ENCODE data around the gene HOXD13.

HOXD13 gene

GRCh38 chr2:176092270-176093144 is at the start of gene HOXD13:
HOXD13 (plus strand) TSS chr2:176092721; CDS start chr2:176092891, 170 bp downstream.
- H3K79me2 ChIP-seq (ENCODE audit: control insufficient read depth, low read length) = no peaks in the 10 kb centered on the region
- TF ChIP-seq EZH2phosphoT487 (IDR thresholded peaks at IDR 0.05; ENCODE audit: borderline replicate concordance, low read length) (no peak), CTCF (IDR thresholded peaks at IDR 0.05; ENCODE audit: low read depth, low read length, poor library complexity, severe bottlenecking) (no peak)
- no peaks in the 10 kb centered on the region for H3K9me3 ChIP-seq (ENCODE audit: control insufficient read depth, insufficient read depth, low read length)
- H3K4me2 ChIP-seq (ENCODE audit: low read length) = no peak within 1 kb of the TSS
- peaks cover 55% of the 10 kb centered on the region for H3K27me3 ChIP-seq (ENCODE audit: control insufficient read depth, low read length)
- no peak within 1 kb of the TSS for H3K27ac ChIP-seq (ENCODE audit: low read depth, low read length)
- H3K9me2 ChIP-seq (replicated peaks; ENCODE audit: control insufficient read depth, low read length) = no peaks in the 10 kb centered on the region
- H3K36me3 ChIP-seq (ENCODE audit: control insufficient read depth, low read length) = no peaks in the 10 kb centered on the region
- peaks cover 11% of the 10 kb centered on the region for H3K4me1 ChIP-seq (ENCODE audit: control insufficient read depth, low read length)
- H3K4me3 ChIP-seq (ENCODE audit: low read length) = no peak within 1 kb of the TSS
- H3F3A ChIP-seq (ENCODE audit: control insufficient read depth, insufficient read depth) = no peaks in the 10 kb centered on the region
- no peaks in the 10 kb centered on the region for H4K20me1 ChIP-seq (ENCODE audit: control insufficient read depth, insufficient read depth, low read depth, low read length)

- Histone ChIP-seq H3K4me1 (ENCODE audit: control insufficient read depth, low read length) (no peaks in the 10 kb centered on the region), H3K27me3 (ENCODE audit: control insufficient read depth, low read length) (no peaks in the 10 kb centered on the region), H3K27ac (ENCODE audit: low read depth, low read length) (no peak overlapping the region), H4K20me1 (ENCODE audit: control insufficient read depth, insufficient read depth, low read depth, low read length) (no peaks in the 10 kb centered on the region), H3F3A (ENCODE audit: control insufficient read depth, insufficient read depth) (no peaks in the 10 kb centered on the region), H3K4me2 (ENCODE audit: low read length) (no peak overlapping the region), H3K9me2 (replicated peaks; ENCODE audit: control insufficient read depth, low read length) (no peaks in the 10 kb centered on the region), H3K9me3 (ENCODE audit: control insufficient read depth, insufficient read depth, low read length) (no peaks in the 10 kb centered on the region), H3K79me2 (ENCODE audit: control insufficient read depth, low read length) (no peaks in the 10 kb centered on the region), H3K36me3 (ENCODE audit: control insufficient read depth, low read length) (no peaks in the 10 kb centered on the region), H3K4me3 (ENCODE audit: low read length) (no peak overlapping the region)
- TF ChIP-seq EZH2phosphoT487 (IDR thresholded peaks at IDR 0.05; ENCODE audit: borderline replicate concordance, low read length) (no peak), CTCF (IDR thresholded peaks at IDR 0.05; ENCODE audit: low read depth, low read length, poor library complexity, severe bottlenecking) (no peak)
These were observed 36.1 kb upstream of the HOXD13 start for GRCh38 chr2:176056406-176056805.

GRCh38 chr2:176063958-176064357 is 28.6 kb upstream of the HOXD13 start:
- no peaks in the 10 kb centered on the region for H3K9me3 ChIP-seq (ENCODE audit: control insufficient read depth, insufficient read depth, low read length)
- H3K36me3 ChIP-seq (ENCODE audit: control insufficient read depth, low read length) = no peaks in the 10 kb centered on the region
- H3K9me2 ChIP-seq (replicated peaks; ENCODE audit: control insufficient read depth, low read length) = no peaks in the 10 kb centered on the region
- no peak overlapping the region for H3K27ac ChIP-seq (ENCODE audit: low read depth, low read length)
- peaks cover 6% of the 10 kb centered on the region; the same call in 1 of the 2 replicates for H3K27me3 ChIP-seq (ENCODE audit: control insufficient read depth, low read length)
- H3K4me2 ChIP-seq (ENCODE audit: low read length) = no peak overlapping the region
- H3K4me3 ChIP-seq (ENCODE audit: low read length) = no peak overlapping the region
- H4K20me1 ChIP-seq (ENCODE audit: control insufficient read depth, insufficient read depth, low read depth, low read length) = no peaks in the 10 kb centered on the region
- no peaks in the 10 kb centered on the region for H3K4me1 ChIP-seq (ENCODE audit: control insufficient read depth, low read length)
- TF ChIP-seq EZH2phosphoT487 (IDR thresholded peaks at IDR 0.05; ENCODE audit: borderline replicate concordance, low read length) (no peak), CTCF (IDR thresholded peaks at IDR 0.05; ENCODE audit: low read depth, low read length, poor library complexity, severe bottlenecking) (no peak)
- no peaks in the 10 kb centered on the region for H3F3A ChIP-seq (ENCODE audit: control insufficient read depth, insufficient read depth)
- H3K79me2 ChIP-seq (ENCODE audit: control insufficient read depth, low read length) = no peaks in the 10 kb centered on the region
